Heart left ventricle (tissue), 16 donors: Measurements from ENCODE around the gene NTN4. TPM values are rescaled to one million over a fixed set of nuclear protein-coding genes. Genes with fewer than 3 reads are reported as not detected.

Source experiments
- ATAC-seq, 4 donors: fragments of 200-7000 bp; cut with Tn5 transposase; one replicate each; pipeline ENCODE4 v1.9.1; 2020 to 2022; ENCODE audit warnings: moderate library complexity in 4 of 4, mild to moderate bottlenecking in 3 of 4, moderate number of reproducible peaks in 1 of 4
- DNase-seq, 5 donors: peaks; one replicate each; pipeline ENCODE4 v3.0.0-alpha.2; 2020
- H3K27ac ChIP-seq, 12 donors: fragments of 200-600 bp; sonication (generic) in 4 of 12; one replicate each; pipeline versions ENCODE4 v1.5.0 to v1.8.0; 2016 to 2022; ENCODE audit warnings: mild to moderate bottlenecking in 2 of 12
- H3K27me3 ChIP-seq, 9 donors: fragments of 200-600 bp; sonication (generic) in 2 of 9; one replicate each; pipeline versions ENCODE4 v1.5.1 to v1.8.0; 2016 to 2022; ENCODE audit warnings: mild to moderate bottlenecking in 3 of 9
- H3K36me3 ChIP-seq, 9 donors: fragments of 200-600 bp; sonication (generic) in 2 of 9; one replicate each; pipeline versions ENCODE4 v1.5.0 to v1.8.0; 2018 to 2022; ENCODE audit warnings: mild to moderate bottlenecking in 2 of 9
- H3K4me1 ChIP-seq, 12 donors: fragments of 200-600 bp; sonication (generic) in 4 of 12; one replicate each; pipeline versions ENCODE4 v1.5.0 to v1.8.0; 2016 to 2022; ENCODE audit warnings: mild to moderate bottlenecking in 3 of 12
- H3K4me3 ChIP-seq, 12 donors: fragments of 200-600 bp; sonication (generic) in 4 of 12; one replicate each; pipeline versions ENCODE4 v1.5.0 to v1.8.0; 2017 to 2022; ENCODE audit warnings: mild to moderate bottlenecking in 9 of 12, moderate library complexity in 4 of 12
- H3K9me3 ChIP-seq, 12 donors: fragments of 200-600 bp; sonication (generic) in 4 of 12; one replicate each; pipeline versions ENCODE4 v1.5.0 to v1.8.0; 2016 to 2022; ENCODE audit warnings: mild to moderate bottlenecking in 1 of 12
- CTCF ChIP-seq, 12 donors: fragments of 200-600 bp; sonication (generic) in 4 of 12; IDR thresholded peaks; one replicate each; pipeline versions ENCODE4 v1.5.0 to v1.8.0; 2018 to 2022; ENCODE audit warnings: antibody characterized with exemption in 12 of 12, mild to moderate bottlenecking in 5 of 12
- POLR2A ChIP-seq, 2 donors: fragments of 450-650 bp; IDR thresholded peaks; one replicate each; pipeline ENCODE4 v1.6.1; 2017; ENCODE audit warnings: antibody characterized with exemption in 2 of 2, mild to moderate bottlenecking in 2 of 2, moderate library complexity in 2 of 2
- WGBS, 4 donors: extraction: QIAGEN DNeasy Blood & Tissue Kit in 2 of 4; methylation state at CpG; one replicate each; pipeline versions ENCODE4 v1.1.5 to v1.1.7; 2013 to 2018; 5-methylcytosine and 5-hydroxymethylcytosine counted together
- intact Hi-C, 10 donors: fragments of 100-400 bp; cut with DNase I; formaldehyde crosslinking; loops; one replicate each; pipeline versions ENCODE4 v1.11.1 to v1.14.2; 2022
- polyA plus RNA-seq, 2 donors: library from polyadenylated mRNA; stranded (reverse); fragments of 200-250 nt; gene quantifications; one replicate each; pipeline ENCODE4 v1.2.3, GENCODE V29; 2013
- total RNA-seq, 9 donors: library from RNA; depleted of rRNA in 2 of 9; stranded (reverse); fragments of >200 nt in 2 of 9; fragmentation: NEBNext Ultra II Directional in 3 of 9; extraction: Animal tissue kit (Norgen Biotek cat#: 25700) in 3 of 9; gene quantifications; one replicate each; pipeline versions ENCODE4 v1.1.0 to v1.2.4, GENCODE V29; 2016 to 2023
- donor health status: ischemic (EF 13 %, LVEDD 7.1; RV severe dilation, severe dysfunction).
- donor health status: healthy with polysubstance abuse.
- donor health status: DM: no; HTN: yes; CAD: no.
- donor health status: DM: no; HTN: no; CAD: no.
- donor health status: ischemic (EF 25% LVEDD 6.9; RV normal size, moderate dysfunction).
- donor health status: ischemic (EF 25% LVEDD 5.7; RV mildly dilated, moderate dysfunction).
- donor health status: healthy.
- donor health status: DM: yes; HTN: yes; CAD: no.
- donor health status: ischemic (EF 35%, LVEDD 5.7; RV mildly dilated, moderate dysfunction).
- donor health status: nonischemic (EF 11% LVEDD 7.7; RV severe dilation, severe dysfunction).
- donor health status: DM: yes; HTN: yes; CAD: no.
- donor health status: PGD.
- donor health status: ischemic (EF 29% LVEDD 5.4; RV normal size, mild dysfunction).
- donor health status: nonischemic (EF 23%, LVEDD 6.1; RV moderate dilation, normal function).

NTN4 gene
- total and polyA plus RNA-seq, 11 donors: 23.9 to 116 (median 68.0) TPM

GRCh38 chr12:95701722-95702418 lies 88.7 kb downstream of the NTN4 start:
- H3K36me3 ChIP-seq: peaks cover 0 to 4% (median 0%) of the 10 kb centered on the region in 9 donors
- 70 to 85% (median 81%) methylated on average over 11 to 12 of the region's 12 CpGs for WGBS, 4 donors
- no peak for ATAC-seq
- no peaks in the 10 kb centered on the region for H3K27me3 ChIP-seq
- peaks cover 0 to 52% (median 13%) of the 10 kb centered on the region in 12 donors for H3K4me1 ChIP-seq
- H3K27ac ChIP-seq: peak overlapping the region in 9 of 12 donors; percentile 2 to 76 (median 50)
- intact Hi-C loops: loop anchor here in 2 of 10 donors (5.0 kb wide), 1 partner anchor 35 kb away; no protein-coding TSS in a partner anchor
- no peak for DNase-seq
- H3K4me3 ChIP-seq: no peak overlapping the region
- TF ChIP-seq CTCF (IDR thresholded peaks at IDR 0.05) (no peak), POLR2A (IDR thresholded peaks at IDR 0.05) (no peak)
- H3K9me3 ChIP-seq: no peaks in the 10 kb centered on the region

GRCh38 chr12:95701275-95701674 lies 89.3 kb downstream of the NTN4 start:
- Histone ChIP-seq H3K9me3 (no peaks in the 10 kb centered on the region), H3K36me3 (peaks cover 0 to 8% (median 0%) of the 10 kb centered on the region in 9 donors), H3K4me3 (no peak overlapping the region), H3K4me1 (peaks cover 0 to 52% (median 13%) of the 10 kb centered on the region in 12 donors), H3K27ac (peak overlapping the region in 10 of 12 donors; percentile 18 to 76 (median 47)), H3K27me3 (no peaks in the 10 kb centered on the region)
- TF ChIP-seq POLR2A (IDR thresholded peaks at IDR 0.05) (no peak), CTCF (IDR thresholded peaks at IDR 0.05) (no peak)
- ATAC-seq: no peak
- WGBS, 4 donors: 37 to 64% (median 53%) methylated on average over 2 of the region's 2 CpGs
- intact Hi-C loops: loop anchor here in 2 of 10 donors (5.0 kb wide), 1 partner anchor 36 kb away; no protein-coding TSS in a partner anchor
- DNase-seq: no peak

- no peaks in the 10 kb centered on the region for H3K9me3 ChIP-seq
Observed at GRCh38 chr12:95700316-95700785, 90.2 kb downstream of the NTN4 start.

More at GRCh38 chr12:95700316-95700785, 90.2 kb downstream of the NTN4 start:
- DNase-seq: no peak
- no peaks in the 10 kb centered on the region for H3K27me3 ChIP-seq
- peaks cover 0 to 8% (median 0%) of the 10 kb centered on the region in 9 donors for H3K36me3 ChIP-seq
- peak overlapping the region in 8 of 12 donors; percentile 4 to 76 (median 64) for H3K27ac ChIP-seq
- WGBS, 4 donors: 72 to 80% (median 73%) methylated on average over 7 of the region's 7 CpGs
- H3K4me1 ChIP-seq: peaks cover 0 to 48% (median 11%) of the 10 kb centered on the region in 12 donors
- ATAC-seq: peak in 1 of 4 donors; percentile 4
- intact Hi-C loops: loop anchor here in 2 of 10 donors (5.0 kb wide), 1 partner anchor 37 kb away; no protein-coding TSS in a partner anchor
- no peak for TF ChIP-seq POLR2A (IDR thresholded peaks at IDR 0.05)
- TF ChIP-seq CTCF (IDR thresholded peaks at IDR 0.05): no peak
- no peak overlapping the region for H3K4me3 ChIP-seq
